ENCODE data around the gene NFIX. TPM values are rescaled to one million over a fixed set of nuclear protein-coding genes. Genes with fewer than 3 reads are reported as not detected.

The NFIX gene
- total and polyA plus RNA-seq, 9 of the 15 experiments (the other 6 are each of a cell fraction or from before 2014, with no cell fraction given): 0.28 to 26.8 (median 5.4) TPM

DNA sequence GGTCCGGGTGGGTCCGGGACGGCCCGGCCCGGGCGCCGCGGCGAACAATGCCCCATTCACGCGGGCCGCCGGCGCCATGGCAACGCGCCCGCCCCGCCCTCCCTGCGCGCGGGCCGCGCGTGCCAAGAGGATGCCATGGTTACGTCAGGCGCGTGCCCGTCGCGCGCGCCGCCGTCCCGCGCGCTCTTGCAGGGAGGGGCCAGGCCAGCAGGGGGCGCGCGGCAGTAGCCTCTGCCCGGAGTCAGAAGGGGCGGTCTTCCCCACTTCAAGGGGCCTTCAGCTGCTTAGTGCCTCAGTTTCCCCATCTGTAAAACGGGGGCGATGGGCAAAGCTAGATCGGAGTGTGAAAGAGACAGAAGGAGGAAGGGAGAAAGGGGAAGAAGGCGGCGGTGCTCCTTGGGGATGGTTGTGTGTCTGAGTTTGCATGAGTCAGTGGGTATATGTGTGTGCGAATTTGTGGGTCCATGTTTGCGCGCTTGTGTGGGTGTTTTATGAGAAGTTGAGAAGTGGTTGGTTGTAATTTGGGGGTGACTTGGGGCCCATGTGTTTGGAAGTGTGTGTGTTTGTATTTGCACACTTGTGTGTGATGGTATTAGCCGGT, 11.6 kb upstream of the NFIX start (continued):
- TF ChIP-seq, protein P1, sequence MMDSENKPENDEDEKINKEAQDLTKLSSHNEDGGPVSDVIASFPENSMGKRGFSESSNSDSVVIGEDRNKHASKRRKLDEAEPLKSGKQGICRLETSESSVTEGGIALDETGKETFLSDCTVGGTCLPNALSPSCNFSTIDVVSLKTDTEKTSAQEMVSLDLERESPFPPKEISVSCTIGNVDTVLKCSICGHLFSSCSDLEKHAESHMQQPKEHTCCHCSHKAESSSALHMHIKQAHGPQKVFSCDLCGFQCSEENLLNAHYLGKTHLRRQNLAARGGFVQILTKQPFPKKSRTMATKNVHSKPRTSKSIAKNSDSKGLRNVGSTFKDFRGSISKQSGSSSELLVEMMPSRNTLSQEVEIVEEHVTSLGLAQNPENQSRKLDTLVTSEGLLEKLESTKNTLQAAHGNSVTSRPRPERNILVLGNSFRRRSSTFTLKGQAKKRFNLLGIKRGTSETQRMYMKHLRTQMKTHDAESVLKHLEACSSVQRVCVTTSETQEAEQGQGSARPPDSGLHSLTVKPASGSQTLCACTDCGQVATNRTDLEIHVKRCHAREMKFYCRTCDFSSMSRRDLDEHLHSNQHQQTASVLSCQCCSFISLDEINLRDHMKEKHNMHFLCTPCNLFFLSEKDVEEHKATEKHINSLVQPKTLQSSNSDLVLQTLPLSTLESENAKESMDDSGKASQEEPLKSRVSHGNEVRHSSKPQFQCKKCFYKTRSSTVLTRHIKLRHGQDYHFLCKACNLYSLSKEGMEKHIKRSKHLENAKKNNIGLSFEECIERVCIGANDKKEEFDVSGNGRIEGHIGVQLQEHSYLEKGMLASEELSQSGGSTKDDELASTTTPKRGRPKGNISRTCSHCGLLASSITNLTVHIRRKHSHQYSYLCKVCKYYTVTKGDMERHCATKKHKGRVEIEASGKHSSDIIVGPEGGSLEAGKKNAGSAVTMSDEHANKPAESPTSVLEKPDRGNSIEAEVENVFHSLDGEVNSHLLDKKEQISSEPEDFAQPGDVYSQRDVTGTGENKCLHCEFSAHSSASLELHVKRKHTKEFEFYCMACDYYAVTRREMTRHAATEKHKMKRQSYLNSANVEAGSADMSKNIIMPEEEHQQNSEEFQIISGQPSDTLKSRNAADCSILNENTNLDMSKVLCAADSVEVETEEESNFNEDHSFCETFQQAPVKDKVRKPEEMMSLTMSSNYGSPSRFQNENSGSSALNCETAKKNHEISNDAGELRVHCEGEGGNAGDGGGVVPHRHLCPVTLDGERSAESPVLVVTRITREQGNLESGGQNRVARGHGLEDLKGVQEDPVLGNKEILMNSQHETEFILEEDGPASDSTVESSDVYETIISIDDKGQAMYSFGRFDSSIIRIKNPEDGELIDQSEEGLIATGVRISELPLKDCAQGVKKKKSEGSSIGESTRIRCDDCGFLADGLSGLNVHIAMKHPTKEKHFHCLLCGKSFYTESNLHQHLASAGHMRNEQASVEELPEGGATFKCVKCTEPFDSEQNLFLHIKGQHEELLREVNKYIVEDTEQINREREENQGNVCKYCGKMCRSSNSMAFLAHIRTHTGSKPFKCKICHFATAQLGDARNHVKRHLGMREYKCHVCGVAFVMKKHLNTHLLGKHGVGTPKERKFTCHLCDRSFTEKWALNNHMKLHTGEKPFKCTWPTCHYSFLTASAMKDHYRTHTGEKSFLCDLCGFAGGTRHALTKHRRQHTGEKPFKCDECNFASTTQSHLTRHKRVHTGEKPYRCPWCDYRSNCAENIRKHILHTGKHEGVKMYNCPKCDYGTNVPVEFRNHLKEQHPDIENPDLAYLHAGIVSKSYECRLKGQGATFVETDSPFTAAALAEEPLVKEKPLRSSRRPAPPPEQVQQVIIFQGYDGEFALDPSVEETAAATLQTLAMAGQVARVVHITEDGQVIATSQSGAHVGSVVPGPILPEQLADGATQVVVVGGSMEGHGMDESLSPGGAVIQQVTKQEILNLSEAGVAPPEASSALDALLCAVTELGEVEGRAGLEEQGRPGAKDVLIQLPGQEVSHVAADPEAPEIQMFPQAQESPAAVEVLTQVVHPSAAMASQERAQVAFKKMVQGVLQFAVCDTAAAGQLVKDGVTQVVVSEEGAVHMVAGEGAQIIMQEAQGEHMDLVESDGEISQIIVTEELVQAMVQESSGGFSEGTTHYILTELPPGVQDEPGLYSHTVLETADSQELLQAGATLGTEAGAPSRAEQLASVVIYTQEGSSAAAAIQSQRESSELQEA (IDR thresholded peaks at IDR 0.05; ENCODE audit: low read depth): no peak
- no peak for TF ChIP-seq CREBBP (IDR thresholded peaks at IDR 0.05; ENCODE audit: low read depth, low read length)
- no peak for TF ChIP-seq STAT5A (IDR thresholded peaks at IDR 0.05; ENCODE audit: borderline replicate concordance, low read length)
- TF ChIP-seq GABPB2 (CRISPR knock-in tag; conservative IDR thresholded peaks at IDR 0.05): no peak
- TF ChIP-seq, protein P2, sequence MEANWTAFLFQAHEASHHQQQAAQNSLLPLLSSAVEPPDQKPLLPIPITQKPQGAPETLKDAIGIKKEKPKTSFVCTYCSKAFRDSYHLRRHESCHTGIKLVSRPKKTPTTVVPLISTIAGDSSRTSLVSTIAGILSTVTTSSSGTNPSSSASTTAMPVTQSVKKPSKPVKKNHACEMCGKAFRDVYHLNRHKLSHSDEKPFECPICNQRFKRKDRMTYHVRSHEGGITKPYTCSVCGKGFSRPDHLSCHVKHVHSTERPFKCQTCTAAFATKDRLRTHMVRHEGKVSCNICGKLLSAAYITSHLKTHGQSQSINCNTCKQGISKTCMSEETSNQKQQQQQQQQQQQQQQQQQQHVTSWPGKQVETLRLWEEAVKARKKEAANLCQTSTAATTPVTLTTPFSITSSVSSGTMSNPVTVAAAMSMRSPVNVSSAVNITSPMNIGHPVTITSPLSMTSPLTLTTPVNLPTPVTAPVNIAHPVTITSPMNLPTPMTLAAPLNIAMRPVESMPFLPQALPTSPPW (CRISPR knock-in tag; IDR thresholded peaks at IDR 0.05): peak; percentile 75
- no peak for TF ChIP-seq FOXA3 (CRISPR knock-in tag; conservative IDR thresholded peaks at IDR 0.05 in 1 of 2, IDR thresholded peaks at IDR 0.05 in 1 of 2)
- no peak for TF ChIP-seq CHD1 (IDR thresholded peaks at IDR 0.05; ENCODE audit: low read length)
- TF ChIP-seq RFX5 (IDR thresholded peaks at IDR 0.05; ENCODE audit: low read depth, low read length): no peak
- TF ChIP-seq DMBX1 (CRISPR knock-in tag; IDR thresholded peaks at IDR 0.05; ENCODE audit: borderline replicate concordance): peak; percentile 89
- TF ChIP-seq FOXP1 (CRISPR knock-in tag; IDR thresholded peaks at IDR 0.05): peak; percentile 76
- TF ChIP-seq, protein P3, sequence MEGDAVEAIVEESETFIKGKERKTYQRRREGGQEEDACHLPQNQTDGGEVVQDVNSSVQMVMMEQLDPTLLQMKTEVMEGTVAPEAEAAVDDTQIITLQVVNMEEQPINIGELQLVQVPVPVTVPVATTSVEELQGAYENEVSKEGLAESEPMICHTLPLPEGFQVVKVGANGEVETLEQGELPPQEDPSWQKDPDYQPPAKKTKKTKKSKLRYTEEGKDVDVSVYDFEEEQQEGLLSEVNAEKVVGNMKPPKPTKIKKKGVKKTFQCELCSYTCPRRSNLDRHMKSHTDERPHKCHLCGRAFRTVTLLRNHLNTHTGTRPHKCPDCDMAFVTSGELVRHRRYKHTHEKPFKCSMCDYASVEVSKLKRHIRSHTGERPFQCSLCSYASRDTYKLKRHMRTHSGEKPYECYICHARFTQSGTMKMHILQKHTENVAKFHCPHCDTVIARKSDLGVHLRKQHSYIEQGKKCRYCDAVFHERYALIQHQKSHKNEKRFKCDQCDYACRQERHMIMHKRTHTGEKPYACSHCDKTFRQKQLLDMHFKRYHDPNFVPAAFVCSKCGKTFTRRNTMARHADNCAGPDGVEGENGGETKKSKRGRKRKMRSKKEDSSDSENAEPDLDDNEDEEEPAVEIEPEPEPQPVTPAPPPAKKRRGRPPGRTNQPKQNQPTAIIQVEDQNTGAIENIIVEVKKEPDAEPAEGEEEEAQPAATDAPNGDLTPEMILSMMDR (IDR thresholded peaks at IDR 0.05 in 2 of 3, conservative IDR thresholded peaks at IDR 0.05 in 1 of 3; ENCODE audit: insufficient read depth in 2 of 3, low read depth in 1 of 3, low read length in 3 of 3): peak; percentile 91 to 96 (median 92)
- no peak for TF ChIP-seq ZNF696 (CRISPR knock-in tag; conservative IDR thresholded peaks at IDR 0.05)
- peak in 1 of 2 experiments; percentile 11; a peak in 1 of 4 replicates for TF ChIP-seq TRIM24 (IDR thresholded peaks at IDR 0.05)
- TF ChIP-seq POLR2H (tag; IDR thresholded peaks at IDR 0.05; ENCODE audit: low read depth): no peak
